GM18858 (cell line): ENCODE results near the gene SLC5A10.
"Not testable (repeated sequence)": the region's sequence is repeated elsewhere in the genome, so short reads cannot be mapped to it uniquely, and the experiment has no call there.

Experiments
- ATAC-seq: cut with Tn5 transposase; IDR thresholded peaks from one replicate; pipeline ENCODE4 v1.9.1; 2021; ENCODE audit not compliant: unreplicated experiment

Gene SLC5A10

GRCh38 chr17:18946536-18946935 is 5.4 kb upstream of the SLC5A10 start:
- no peak for ATAC-seq

- ATAC-seq = no peak
Measured at GRCh38 chr17:18947866-18948265, 4.1 kb upstream of the SLC5A10 start.

- no peak for ATAC-seq
Measured at GRCh38 chr17:18948476-18949006, 3.4 kb upstream of the SLC5A10 start.

- ATAC-seq = no peak
Measured at GRCh38 chr17:18949566-18949965, 2.4 kb upstream of the SLC5A10 start.

- ATAC-seq = no peak
Measured at GRCh38 chr17:18950346-18950745, 1.6 kb upstream of the SLC5A10 start.

GRCh38 chr17:18950944-18951905 is 740 bp upstream of the SLC5A10 start:
- ATAC-seq = no peak

- ATAC-seq = no peak
Measured at GRCh38 chr17:18953231-18953728, 1.3 kb downstream of the SLC5A10 start.

- ATAC-seq = no peak
Measured at GRCh38 chr17:18954321-18954720, 2.4 kb downstream of the SLC5A10 start.

- no peak for ATAC-seq
Measured at GRCh38 chr17:18955009-18955408, 3.0 kb downstream of the SLC5A10 start.

- not testable (repeated sequence) for ATAC-seq
Measured at GRCh38 chr17:18956021-18956420, 4.1 kb downstream of the SLC5A10 start.

- no peak for ATAC-seq
Measured at GRCh38 chr17:18956581-18956980, 4.6 kb downstream of the SLC5A10 start.

- ATAC-seq = no peak
Measured at GRCh38 chr17:18957831-18958230, 5.9 kb downstream of the SLC5A10 start.

- no peak for ATAC-seq
Measured at GRCh38 chr17:18958611-18959010, 6.6 kb downstream of the SLC5A10 start.

GRCh38 chr17:18959071-18959844 is 7.3 kb downstream of the SLC5A10 start:
- ATAC-seq = no peak

GRCh38 chr17:18959845-18960240 is 7.9 kb downstream of the SLC5A10 start:
- ATAC-seq = no peak

- no peak for ATAC-seq
Measured at GRCh38 chr17:18960241-18960665, 8.3 kb downstream of the SLC5A10 start.

- no peak for ATAC-seq
Measured at GRCh38 chr17:18960803-18961511, 9.0 kb downstream of the SLC5A10 start.

- no peak for ATAC-seq
Measured at GRCh38 chr17:18961634-18962493, 9.9 kb downstream of the SLC5A10 start.

- ATAC-seq = no peak
Measured at GRCh38 chr17:18962494-18962815, 10.5 kb downstream of the SLC5A10 start.
